Peyer's patch (tissue), 4 donors: ENCODE data around the gene KLHL3. TPM values are rescaled to one million over a fixed set of nuclear protein-coding genes. Genes with fewer than 3 reads are reported as not detected.

Experiments
- DNase-seq, 3 donors: peaks; one replicate each; pipeline ENCODE4 v3.0.0-alpha.2; 2017 to 2019
- H3K27ac ChIP-seq, 4 donors: fragments of 200-600 bp; sonication (generic); one replicate each; pipeline ENCODE4 v1.5.1; 2016 to 2019
- H3K27me3 ChIP-seq, 2 donors: fragments of 200-600 bp; sonication (generic); one replicate each; pipeline ENCODE4 v1.5.1; 2019
- H3K36me3 ChIP-seq, 3 donors: fragments of 200-600 bp; sonication (generic); one replicate each; pipeline ENCODE4 v1.5.1; 2016 to 2019
- H3K4me1 ChIP-seq, 4 donors: fragments of 200-600 bp; sonication (generic); one replicate each; pipeline ENCODE4 v1.5.1; 2016 to 2019
- H3K4me3 ChIP-seq, 4 donors: fragments of 200-600 bp; sonication (generic); 1 replicate in 3 of 4; 2 replicates in 1 of 4; pipeline ENCODE4 v1.5.1; 2016 to 2019; ENCODE audit warnings: mild to moderate bottlenecking in 1 of 4
- H3K9me3 ChIP-seq, 4 donors: fragments of 200-600 bp; sonication (generic); one replicate each; pipeline ENCODE4 v1.5.1; 2016 to 2019; ENCODE audit warnings: mild to moderate bottlenecking in 1 of 4
- POLR2A ChIP-seq, 2 donors: fragments of 450-650 bp; IDR thresholded peaks; one replicate each; pipeline ENCODE4 v1.5.1; 2017; ENCODE audit warnings: antibody characterized with exemption in 2 of 2, mild to moderate bottlenecking in 2 of 2, moderate library complexity in 2 of 2
- total RNA-seq, 4 donors: library from RNA; depleted of rRNA; stranded (reverse); fragments of >200 nt; gene quantifications; one replicate each; pipeline ENCODE4 v1.1.0, GENCODE V29; 2016
- TF ChIP-seq, protein P1 (sequence below), 6 experiments: fragments of 450-650 bp in 4 of 6; fragments of 200-600 bp in 2 of 6; sonication (generic) in 1 of 6; IDR thresholded peaks; one replicate each; pipeline ENCODE4 v1.5.1; 2017 to 2019; ENCODE audit warnings: antibody characterized with exemption in 6 of 6, mild to moderate bottlenecking in 3 of 6, moderate library complexity in 1 of 6

The KLHL3 gene
- total RNA-seq, 4 donors from 2014 or later: 5.0 to 9.5 (median 6.3) TPM

DNA sequence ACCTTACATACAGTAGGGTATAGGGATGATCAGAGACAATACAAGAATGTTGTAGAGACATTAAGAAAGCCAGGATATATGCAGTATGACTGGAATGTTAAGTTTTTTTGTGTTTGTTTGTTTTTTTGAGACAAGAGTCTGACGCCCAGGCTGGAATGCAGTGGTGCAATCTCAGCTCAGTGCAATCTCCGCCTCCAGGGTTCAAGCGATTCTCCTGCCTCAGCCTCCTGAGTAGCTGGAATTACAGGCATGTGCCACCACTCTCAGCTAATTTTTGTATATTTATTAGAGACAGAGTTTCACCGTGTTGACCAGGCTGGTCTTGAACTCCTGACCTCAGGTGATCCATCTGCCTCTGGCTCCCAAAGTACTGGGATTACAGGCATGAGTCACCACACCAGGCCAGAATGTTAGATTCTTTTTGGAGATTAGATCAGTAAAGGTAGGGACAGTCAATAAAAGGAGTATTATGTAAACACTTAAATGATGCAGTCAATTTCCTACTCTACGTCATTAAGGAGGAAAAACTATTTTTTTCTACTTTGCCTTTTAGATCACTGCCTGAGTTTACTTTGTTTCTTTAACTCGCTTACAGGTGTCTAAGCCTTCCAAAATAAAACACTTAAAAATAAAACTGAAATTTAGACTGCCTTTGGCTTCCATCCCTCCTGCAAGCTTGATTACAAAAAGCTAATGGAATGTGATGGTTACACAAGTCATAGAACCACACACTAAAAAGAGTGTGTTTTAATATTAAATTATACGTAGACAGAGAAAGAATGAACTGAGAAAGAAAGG is 25.0 kb upstream of the KLHL3 start:
- no peak for TF ChIP-seq POLR2A (IDR thresholded peaks at IDR 0.05)
- TF ChIP-seq, protein P1, sequence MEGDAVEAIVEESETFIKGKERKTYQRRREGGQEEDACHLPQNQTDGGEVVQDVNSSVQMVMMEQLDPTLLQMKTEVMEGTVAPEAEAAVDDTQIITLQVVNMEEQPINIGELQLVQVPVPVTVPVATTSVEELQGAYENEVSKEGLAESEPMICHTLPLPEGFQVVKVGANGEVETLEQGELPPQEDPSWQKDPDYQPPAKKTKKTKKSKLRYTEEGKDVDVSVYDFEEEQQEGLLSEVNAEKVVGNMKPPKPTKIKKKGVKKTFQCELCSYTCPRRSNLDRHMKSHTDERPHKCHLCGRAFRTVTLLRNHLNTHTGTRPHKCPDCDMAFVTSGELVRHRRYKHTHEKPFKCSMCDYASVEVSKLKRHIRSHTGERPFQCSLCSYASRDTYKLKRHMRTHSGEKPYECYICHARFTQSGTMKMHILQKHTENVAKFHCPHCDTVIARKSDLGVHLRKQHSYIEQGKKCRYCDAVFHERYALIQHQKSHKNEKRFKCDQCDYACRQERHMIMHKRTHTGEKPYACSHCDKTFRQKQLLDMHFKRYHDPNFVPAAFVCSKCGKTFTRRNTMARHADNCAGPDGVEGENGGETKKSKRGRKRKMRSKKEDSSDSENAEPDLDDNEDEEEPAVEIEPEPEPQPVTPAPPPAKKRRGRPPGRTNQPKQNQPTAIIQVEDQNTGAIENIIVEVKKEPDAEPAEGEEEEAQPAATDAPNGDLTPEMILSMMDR (IDR thresholded peaks at IDR 0.05): no peak
- H3K4me3 ChIP-seq: no peak overlapping the region
- H3K4me1 ChIP-seq: no peaks in the 10 kb centered on the region
- no peak overlapping the region for H3K27ac ChIP-seq
- H3K27me3 ChIP-seq: no peaks in the 10 kb centered on the region
- H3K36me3 ChIP-seq: no peaks in the 10 kb centered on the region
- DNase-seq: no peak
- H3K9me3 ChIP-seq: no peaks in the 10 kb centered on the region

DNA sequence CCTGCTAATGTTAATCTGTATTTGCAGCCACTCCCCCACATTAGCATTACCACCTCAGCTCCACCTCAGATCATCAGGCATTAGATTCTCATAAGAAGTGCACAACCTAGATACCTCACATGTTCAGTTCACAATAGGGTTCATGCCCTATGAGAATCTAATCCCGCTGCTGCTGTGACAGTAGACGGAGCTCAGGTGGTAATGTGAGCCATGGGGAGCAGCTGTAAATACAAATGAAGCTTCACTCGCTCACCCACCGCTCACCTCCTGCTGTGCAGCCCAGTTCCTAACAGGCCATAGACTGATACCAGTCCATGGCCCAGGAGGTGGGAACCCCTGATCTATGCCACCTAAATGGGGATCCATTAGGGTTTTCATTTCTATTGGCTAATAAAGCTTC is 24.4 kb upstream of the KLHL3 start:
- Histone ChIP-seq H3K36me3 (no peaks in the 10 kb centered on the region), H3K9me3 (no peaks in the 10 kb centered on the region)
- no peak for TF ChIP-seq POLR2A (IDR thresholded peaks at IDR 0.05)
- TF ChIP-seq, protein P1 (IDR thresholded peaks at IDR 0.05): no peak

DNA sequence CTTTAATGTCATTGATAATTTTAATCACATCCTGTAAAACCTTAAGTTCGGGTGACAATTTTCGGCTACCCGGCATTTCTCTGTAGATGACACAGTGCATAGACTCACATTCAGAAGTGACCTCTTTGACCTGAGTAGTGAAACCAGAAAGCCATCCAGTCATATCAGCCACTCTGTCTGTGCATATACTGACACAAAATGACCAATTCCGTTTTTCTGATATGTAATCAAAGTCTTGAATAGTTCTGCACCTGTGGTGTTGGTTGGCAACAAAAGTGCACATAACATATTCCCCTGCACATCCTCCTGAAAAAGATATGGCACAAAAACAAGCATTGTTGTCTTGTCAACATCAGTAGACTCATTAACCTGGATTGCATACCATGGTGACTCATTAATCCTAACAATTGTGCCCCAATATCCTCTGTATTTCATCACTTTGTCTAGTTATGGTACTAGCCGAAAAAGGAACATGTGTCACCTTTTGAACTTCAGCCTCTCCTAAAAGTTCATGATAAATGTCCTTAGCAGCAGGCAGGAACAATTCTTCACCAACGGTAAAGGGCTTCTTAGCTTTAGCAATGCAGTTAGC is 22.9 kb upstream of the KLHL3 start:
- no peak overlapping the region for H3K4me3 ChIP-seq
- no peaks in the 10 kb centered on the region for H3K36me3 ChIP-seq
- DNase-seq: no peak
- TF ChIP-seq, protein P1 (IDR thresholded peaks at IDR 0.05): no peak
- no peak for TF ChIP-seq POLR2A (IDR thresholded peaks at IDR 0.05)
- H3K27ac ChIP-seq: no peak overlapping the region
- H3K4me1 ChIP-seq: no peaks in the 10 kb centered on the region
- no peaks in the 10 kb centered on the region for H3K9me3 ChIP-seq
- H3K27me3 ChIP-seq: no peaks in the 10 kb centered on the region

More for the DNA sequence above, 24.4 kb upstream of the KLHL3 start:
- Histone ChIP-seq H3K27me3 (no peaks in the 10 kb centered on the region), H3K27ac (no peak overlapping the region), H3K4me1 (no peaks in the 10 kb centered on the region), H3K4me3 (no peak overlapping the region)
- no peak for DNase-seq

DNA sequence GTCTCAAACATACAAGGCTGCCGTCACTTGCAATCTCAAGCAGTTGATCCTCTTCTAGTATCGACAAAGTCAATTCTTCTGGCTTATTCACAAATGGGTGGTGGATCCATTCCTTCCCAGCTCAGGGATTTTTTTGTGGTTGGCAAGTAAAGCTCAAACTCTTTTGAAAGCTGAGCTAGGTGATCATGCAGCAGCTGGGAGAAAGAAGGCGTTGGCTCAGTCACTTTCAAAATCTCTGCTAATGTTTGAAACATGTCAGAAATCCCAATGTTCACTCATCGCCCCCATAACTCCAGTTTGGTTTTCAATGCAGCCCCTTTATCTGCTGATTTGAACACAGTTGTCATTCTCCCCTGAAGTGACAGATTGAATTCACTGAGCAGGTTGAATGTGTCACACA is 22.2 kb upstream of the KLHL3 start:
- Histone ChIP-seq H3K4me1 (no peaks in the 10 kb centered on the region), H3K4me3 (no peak overlapping the region), H3K27me3 (no peaks in the 10 kb centered on the region), H3K9me3 (no peaks in the 10 kb centered on the region), H3K36me3 (no peaks in the 10 kb centered on the region), H3K27ac (no peak overlapping the region)
- TF ChIP-seq POLR2A (IDR thresholded peaks at IDR 0.05): no peak
- TF ChIP-seq, protein P1 (IDR thresholded peaks at IDR 0.05): no peak
- no peak for DNase-seq

DNA sequence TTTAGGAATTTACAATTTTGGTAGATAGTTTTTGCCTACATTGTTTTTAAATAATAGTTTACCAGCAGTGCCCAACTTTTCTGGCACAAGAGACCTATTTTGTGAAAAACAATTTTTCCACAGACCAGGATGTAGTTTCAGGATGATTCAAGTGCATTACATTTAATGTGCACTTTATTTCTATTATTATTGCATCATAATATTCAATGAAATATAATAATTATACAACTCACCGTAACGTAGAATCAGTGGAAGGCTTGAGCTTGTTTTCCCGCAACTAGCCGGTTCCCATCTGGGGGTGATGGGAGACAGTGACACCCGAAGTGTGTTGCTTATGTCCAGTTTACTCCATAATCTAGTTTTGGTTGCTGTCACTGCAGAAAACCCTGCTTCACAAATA is 21.7 kb upstream of the KLHL3 start:
- Histone ChIP-seq H3K4me1 (no peaks in the 10 kb centered on the region), H3K27ac (no peak overlapping the region), H3K4me3 (no peak overlapping the region), H3K27me3 (no peaks in the 10 kb centered on the region), H3K9me3 (no peaks in the 10 kb centered on the region), H3K36me3 (no peaks in the 10 kb centered on the region)
- no peak for DNase-seq
- TF ChIP-seq POLR2A (IDR thresholded peaks at IDR 0.05): no peak
- TF ChIP-seq, protein P1 (IDR thresholded peaks at IDR 0.05): no peak
